MM.1S (cell line): ENCODE data around the gene CYBRD1.

ENCODE experiments used
- EZH2 ChIP-seq: fragments of 300-600 bp; sonication (generic); optimal IDR thresholded peaks from 2 replicates; pipeline ENCODE3; 2017; ENCODE audit warnings: low read depth, mild to moderate bottlenecking, antibody characterized with exemption, low read length, mixed read lengths
- EZH2phosphoT487 ChIP-seq: fragments of 300-600 bp; sonication (generic); IDR thresholded peaks from 2 replicates; pipeline ENCODE4 v1.6.1; 2018; ENCODE audit warnings: antibody characterized with exemption, low read length

DNA sequence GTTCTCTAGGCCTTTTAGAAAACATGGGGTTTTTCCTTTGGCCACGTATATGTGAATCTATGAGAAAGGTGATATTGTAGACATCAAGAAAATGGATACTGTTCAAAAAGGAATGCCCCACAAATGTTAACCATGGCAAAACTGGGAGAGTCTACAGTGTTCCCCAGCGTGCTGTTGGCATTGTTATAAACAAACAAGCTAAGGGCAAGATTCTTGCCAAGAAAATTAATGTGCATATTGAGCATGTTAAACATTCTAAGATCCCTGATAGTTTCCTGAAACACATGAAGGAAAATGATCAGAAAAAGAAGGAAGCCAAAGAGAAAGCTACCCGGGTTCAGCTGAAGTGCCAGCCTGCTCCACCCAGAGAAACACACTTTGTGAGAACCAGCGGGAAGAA lies 64.9 kb downstream of the CYBRD1 start:
- TF ChIP-seq EZH2 (no peak), EZH2phosphoT487 (no peak)
